CD4-positive, alpha-beta T cell (primary cell): Measurements from ENCODE around the gene SEC16A. TPM values are rescaled to one million over a fixed set of nuclear protein-coding genes. Genes with fewer than 3 reads are reported as not detected.

Source experiments
- ATAC-seq: fragments of 200-7000 bp; cut with Tn5 transposase; one replicate; pipeline ENCODE4 v1.10.0; 2022; ENCODE audit warnings: mild to moderate bottlenecking; ENCODE audit not compliant: poor library complexity
- CTCF ChIA-PET: fragments of 350-600 bp; sonication (Branson Sonifier 250); formaldehyde crosslinking; loops from one replicate; lab custom pipeline; 2021; ENCODE audit warnings: antibody characterized with exemption, inconsistent platforms; lab: Charles Lee
- POLR2A ChIA-PET: fragments of 350-600 bp; sonication (Branson Sonifier 250); formaldehyde crosslinking; loops from one replicate; lab custom pipeline; 2021; ENCODE audit warnings: antibody characterized with exemption, inconsistent platforms; lab: Charles Lee
- DNase-seq, 14 experiments: peaks; one replicate each; pipeline ENCODE4 v3.0.0-alpha.2; 2013 to 2020; ENCODE audit warnings: mixed read lengths in 2 of 14
- H3K27ac ChIP-seq, 2 donors: one replicate each; pipeline versions ENCODE4 v1.5.1 to v1.7.0; 2013; ENCODE audit warnings: low read length in 2 of 2, low read depth in 1 of 2, mild to moderate bottlenecking in 1 of 2
- H3K27me3 ChIP-seq, 2 experiments: 1 replicate in 1 of 2; 2 replicates in 1 of 2; pipeline versions ENCODE4 v1.6.1 to v1.7.0; 2013; ENCODE audit warnings: low read length in 2 of 2, control low read depth in 1 of 2, mild to moderate bottlenecking in 1 of 2, moderate library complexity in 1 of 2; ENCODE audit not compliant: insufficient read depth in 2 of 2, control insufficient read depth in 1 of 2
- H3K36me3 ChIP-seq: one replicate; pipeline ENCODE4 v1.6.1; 2013; ENCODE audit warnings: low read length, control low read depth; ENCODE audit not compliant: insufficient read depth
- H3K4me1 ChIP-seq: one replicate; pipeline ENCODE4 v1.6.1; 2013; ENCODE audit warnings: low read length, control low read depth; ENCODE audit not compliant: insufficient read depth
- H3K4me3 ChIP-seq: one replicate; pipeline ENCODE4 v1.5.1; 2013; ENCODE audit warnings: mild to moderate bottlenecking, low read length, moderate library complexity
- H3K9me3 ChIP-seq, 2 experiments: 1 replicate in 1 of 2; 2 replicates in 1 of 2; pipeline versions ENCODE4 v1.6.1 to v1.7.0; 2013; ENCODE audit warnings: low read length in 2 of 2, mild to moderate bottlenecking in 2 of 2, control low read depth in 1 of 2, moderate library complexity in 1 of 2; ENCODE audit not compliant: control insufficient read depth in 1 of 2, insufficient read depth in 1 of 2
- H3K27ac Mint-ChIP-seq: one replicate; pipeline ENCODE4 v1.8.0; 2020; ENCODE audit warnings: mixed read lengths
- H3K27me3 Mint-ChIP-seq: one replicate; pipeline ENCODE4 v1.8.0; 2021; ENCODE audit warnings: mixed read lengths
- H3K36me3 Mint-ChIP-seq: one replicate; pipeline ENCODE4 v1.8.0; 2021; ENCODE audit warnings: low read depth, mixed read lengths
- H3K4me1 Mint-ChIP-seq: one replicate; pipeline ENCODE4 v1.8.0; 2021; ENCODE audit warnings: low read depth, mixed read lengths
- H3K4me3 Mint-ChIP-seq: one replicate; pipeline ENCODE4 v1.8.0; 2020; ENCODE audit warnings: mild to moderate bottlenecking, mixed read lengths
- H3K9me3 Mint-ChIP-seq: one replicate; pipeline ENCODE4 v1.8.0; 2020; ENCODE audit warnings: mixed read lengths
- CTCF ChIP-seq: fragments of 200-600 bp; IDR thresholded peaks from one replicate; pipeline ENCODE4 v1.8.0; 2022; ENCODE audit warnings: antibody characterized with exemption, mild to moderate bottlenecking
- intact Hi-C, 2 experiments: fragments of 100-400 bp; cut with DNase I in 1 of 2; cut with micrococcal nuclease in 1 of 2; formaldehyde crosslinking; loops; one replicate each; pipeline versions ENCODE4 v1.15.1 to v1.9.0; 2023 to 2025; cut with DNase I, micrococcal nuclease
- total RNA-seq, 174 experiments: library from RNA in 2 of 174; stranded (reverse) in 2 of 174; gene quantifications; one replicate each; pipeline ENCODE4 v1.2.3 and lab custom pipeline; 2021 to 2026

Gene SEC16A
- total RNA-seq, 2 experiments from 2014 or later, result 73.0 to 75.0 TPM

- H3K27me3 ChIP-seq, result no peaks in the 10 kb centered on the region
- ATAC-seq (no peak), DNase-seq (no peak)
- no peaks in the 10 kb centered on the region for H3K27me3 Mint-ChIP-seq
- H3K4me3 ChIP-seq, result no peak overlapping the region
- intact Hi-C loops, result loop anchor here in 1 of 2 experiments (10.0 kb wide), 3 partner anchors 139 to 441 kb away; partner anchors contain the start of genes NOTCH1, RABL6 and UBAC1
- H3K27ac ChIP-seq, result peak overlapping the region in 1 of 2 donors; percentile 86
- ChIA-PET POLR2A (interaction anchor here (0.6 kb wide), 1 partner anchor 717 kb away, joined by 4 read pairs; no protein-coding TSS in a partner anchor), CTCF (no interaction called here)
- H3K9me3 Mint-ChIP-seq, result no peaks in the 10 kb centered on the region
- H3K4me1 ChIP-seq, result peaks cover 75% of the 10 kb centered on the region
- H3K9me3 ChIP-seq, result no peaks in the 10 kb centered on the region
- peak overlapping the region; percentile 55 for H3K4me3 Mint-ChIP-seq
- peaks cover 28% of the 10 kb centered on the region for H3K36me3 ChIP-seq
- peaks cover 57% of the 10 kb centered on the region for H3K4me1 Mint-ChIP-seq
- H3K36me3 Mint-ChIP-seq, result peaks cover 53% of the 10 kb centered on the region
- peak overlapping the region; percentile 91 for H3K27ac Mint-ChIP-seq
- TF ChIP-seq CTCF, result no peak
These were observed 77.4 kb downstream of the SEC16A start for GRCh38 chr9:136405481-136405880.

- H3K4me3 Mint-ChIP-seq, result peak overlapping the region; percentile 55
- intact Hi-C loops, result loop anchor here in 1 of 2 experiments (10.0 kb wide), 3 partner anchors 140 to 440 kb away; partner anchors contain the start of genes NOTCH1, RABL6 and UBAC1
- Histone ChIP-seq H3K36me3 (peaks cover 28% of the 10 kb centered on the region), H3K4me1 (peaks cover 75% of the 10 kb centered on the region), H3K27ac (peak overlapping the region; percentile 52 to 86), H3K27me3 (no peaks in the 10 kb centered on the region), H3K9me3 (no peaks in the 10 kb centered on the region), H3K4me3 (peak overlapping the region; percentile 9)
- no peaks in the 10 kb centered on the region for H3K9me3 Mint-ChIP-seq
- ChIA-PET POLR2A (interaction anchor here (0.6 to 2.0 kb wide), 2 partner anchors 135 to 718 kb away, joined by 4 to 6 read pairs; no protein-coding TSS in a partner anchor), CTCF (interaction anchor here (1.8 kb wide), 1 partner anchor 41 kb away, joined by 18 read pairs; the partner anchor contains the start of gene DNLZ)
- H3K36me3 Mint-ChIP-seq, result peaks cover 48% of the 10 kb centered on the region
- no peak for TF ChIP-seq CTCF
- no peak for DNase-seq
- ATAC-seq, result no peak
- H3K27ac Mint-ChIP-seq, result peak overlapping the region; percentile 91
- no peaks in the 10 kb centered on the region for H3K27me3 Mint-ChIP-seq
- peaks cover 54% of the 10 kb centered on the region for H3K4me1 Mint-ChIP-seq
These were observed 78.1 kb downstream of the SEC16A start for GRCh38 chr9:136404801-136405136.

GRCh38 chr9:136403915-136404800 is 78.7 kb downstream of the SEC16A start:
- ATAC-seq, result no peak
- intact Hi-C loops, result loop anchor here in 1 of 2 experiments (10.0 kb wide), 3 partner anchors 141 to 439 kb away; partner anchors contain the start of genes NOTCH1, RABL6 and UBAC1
- ChIA-PET CTCF (interaction anchor here (1.8 kb wide), 1 partner anchor 41 kb away, joined by 18 read pairs; the partner anchor contains the start of gene DNLZ), POLR2A (interaction anchor here (0.8 to 2.0 kb wide), 6 partner anchors 14 to 136 kb away, joined by 4 to 7 read pairs (median 6); partner anchors contain the start of genes DNLZ and INPP5E)
- TF ChIP-seq CTCF, result no peak
- peaks cover 53% of the 10 kb centered on the region for H3K4me1 Mint-ChIP-seq
- Histone ChIP-seq H3K4me3 (peak overlapping the region; percentile 24), H3K27me3 (no peaks in the 10 kb centered on the region), H3K27ac (peak overlapping the region; percentile 52 to 86), H3K36me3 (peaks cover 28% of the 10 kb centered on the region), H3K4me1 (peaks cover 74% of the 10 kb centered on the region), H3K9me3 (no peaks in the 10 kb centered on the region)
- peak overlapping the region; percentile 91 for H3K27ac Mint-ChIP-seq
- DNase-seq, result peak in 6 of 14 experiments; percentile 16 to 74 (median 54)
- H3K9me3 Mint-ChIP-seq, result no peaks in the 10 kb centered on the region
- peaks cover 47% of the 10 kb centered on the region for H3K36me3 Mint-ChIP-seq
- peak overlapping the region; percentile 74 for H3K4me3 Mint-ChIP-seq
- no peaks in the 10 kb centered on the region for H3K27me3 Mint-ChIP-seq
